Myocyte (in vitro differentiated cells): Measurements from ENCODE around the gene INTS1. TPM values are rescaled to one million over a fixed set of nuclear protein-coding genes. Genes with fewer than 3 reads are reported as not detected.

Experiments used
- DNase-seq: peaks from one replicate; pipeline ENCODE4 v3.0.0-alpha.2; 2012; ENCODE audit warnings: low read depth
- total RNA-seq: library from RNA; depleted of rRNA; stranded (reverse); fragments of >200 nt; gene quantifications from 2 replicates; pipeline ENCODE4 v1.2.3, GENCODE V29; 2014

The INTS1 gene
- total RNA-seq, 1 donor from 2014 or later: 52.7 TPM

GRCh38 chr7:1509226-1509625, 5.0 kb upstream of the INTS1 start:
- no peak for DNase-seq

GRCh38 chr7:1508277-1508758, 4.1 kb upstream of the INTS1 start:
- DNase-seq: peak; percentile 84

- DNase-seq: no peak
These were observed 1.8 kb upstream of the INTS1 start for GRCh38 chr7:1505731-1506550.

GRCh38 chr7:1503390-1503789, 799 bp downstream of the INTS1 start:
- DNase-seq: no peak

- no peak for DNase-seq
These were observed 1.3 kb downstream of the INTS1 start for GRCh38 chr7:1502845-1503244.

- peak; percentile 18 for DNase-seq
These were observed 2.5 kb downstream of the INTS1 start for GRCh38 chr7:1501487-1502270.

GRCh38 chr7:1500064-1500807, 4.0 kb downstream of the INTS1 start:
- no peak for DNase-seq

- DNase-seq: no peak
These were observed 4.7 kb downstream of the INTS1 start for GRCh38 chr7:1499367-1500029.

- no peak for DNase-seq
These were observed 5.6 kb downstream of the INTS1 start for GRCh38 chr7:1498370-1499305.

GRCh38 chr7:1497293-1497927, 6.8 kb downstream of the INTS1 start:
- DNase-seq: no peak

GRCh38 chr7:1496531-1497292, 7.5 kb downstream of the INTS1 start:
- DNase-seq: no peak

GRCh38 chr7:1495564-1496242, 8.5 kb downstream of the INTS1 start:
- no peak for DNase-seq

- DNase-seq: no peak
These were observed 9.2 kb downstream of the INTS1 start for GRCh38 chr7:1494866-1495563.

GRCh38 chr7:1494447-1494846, 9.7 kb downstream of the INTS1 start:
- no peak for DNase-seq

GRCh38 chr7:1493571-1493970, 10.6 kb downstream of the INTS1 start:
- no peak for DNase-seq

- DNase-seq: no peak
These were observed 11.1 kb downstream of the INTS1 start for GRCh38 chr7:1493129-1493528.

GRCh38 chr7:1492640-1493039, 11.5 kb downstream of the INTS1 start:
- DNase-seq: no peak
